H1 (cell line): ENCODE data around the gene AIDA. TPM values are rescaled to one million over a fixed set of nuclear protein-coding genes. Genes with fewer than 3 reads are reported as not detected.

ENCODE experiments used
- CTCF ChIA-PET: fragments of 300-600 bp; sonication (Branson Sonifier 250); formaldehyde crosslinking; loops from one replicate; lab custom pipeline; 2021; ENCODE audit not compliant: partially characterized antibody; lab: Charles Lee
- POLR2A ChIA-PET: fragments of 300-600 bp; sonication (Branson Sonifier 250); formaldehyde crosslinking; loops from one replicate; lab custom pipeline; 2021; ENCODE audit warnings: inconsistent platforms; ENCODE audit not compliant: partially characterized antibody; lab: Charles Lee
- DNase-seq, 2 experiments: peaks; one replicate each; pipeline versions ENCODE4 v3.0.0 to v3.0.0-alpha.2; 2010 to 2022; ENCODE audit warnings: low spot score in 2 of 2, low read depth in 1 of 2, mixed read lengths in 1 of 2
- FAIRE-seq: peaks from 2 replicates; lab custom pipeline; 2011; peaks lifted over from hg19 to GRCh38; lab: Jason Lieb, UNC
- H2AFZ ChIP-seq: 2 replicates; pipeline ENCODE4 v1.8.1; 2012; ENCODE audit warnings: low read length, inconsistent platforms
- H2AK5ac ChIP-seq: 2 replicates; pipeline ENCODE4 v1.6.1; 2013; ENCODE audit warnings: low read depth, low read length
- H2BK120ac ChIP-seq: replicated peaks from 2 replicates; pipeline ENCODE3; 2013; ENCODE audit warnings: low read depth, low read length, inconsistent platforms
- H2BK12ac ChIP-seq: 2 replicates; pipeline ENCODE4 v1.6.1; 2013; ENCODE audit warnings: low read depth, low read length
- H2BK15ac ChIP-seq: 2 replicates; pipeline ENCODE4 v1.6.1; 2013; ENCODE audit warnings: low read length
- H2BK20ac ChIP-seq: 2 replicates; pipeline ENCODE4 v1.6.1; 2013; ENCODE audit warnings: low read length
- H2BK5ac ChIP-seq: 2 replicates; pipeline ENCODE4 v1.6.1; 2013; ENCODE audit warnings: low read depth, low read length
- H3K14ac ChIP-seq: 2 replicates; pipeline ENCODE4 v1.6.1; 2013; ENCODE audit warnings: inconsistent platforms; ENCODE audit not compliant: insufficient read length
- H3K18ac ChIP-seq: 2 replicates; pipeline ENCODE4 v1.6.1; 2013; ENCODE audit warnings: low read length; ENCODE audit errors: extremely low read depth
- H3K23ac ChIP-seq: 2 replicates; pipeline ENCODE4 v1.6.1; 2013; ENCODE audit warnings: inconsistent platforms; ENCODE audit not compliant: insufficient read length
- H3K23me2 ChIP-seq: 2 replicates; pipeline ENCODE4 v1.6.1; 2013; ENCODE audit warnings: low read depth, low read length
- H3K27ac ChIP-seq: 2 replicates; pipeline ENCODE4 v1.6.1; 2011; ENCODE audit warnings: low read depth, low read length, inconsistent platforms
- H3K27me3 ChIP-seq, 4 experiments: replicated peaks in 1 of 4; 1 replicate in 1 of 4; 2 replicates in 3 of 4; pipeline versions ENCODE4 v1.6.1 to v1.8.1; 2011 to 2013; ENCODE audit warnings: low read length in 3 of 4, mild to moderate bottlenecking in 3 of 4, inconsistent platforms in 2 of 4, mixed read lengths in 2 of 4, moderate library complexity in 1 of 4; ENCODE audit not compliant: control insufficient read depth in 3 of 4, insufficient read depth in 3 of 4; ENCODE audit errors: extremely low read depth in 1 of 4
- H3K36me3 ChIP-seq, 4 experiments: 2 replicates each; pipeline versions ENCODE4 v1.6.1 to v1.8.1; 2011 to 2013; ENCODE audit warnings: mild to moderate bottlenecking in 4 of 4, low read length in 3 of 4, moderate library complexity in 2 of 4, control low read depth in 1 of 4, inconsistent platforms in 1 of 4; ENCODE audit not compliant: insufficient read depth in 4 of 4, control insufficient read depth in 2 of 4
- H3K4ac ChIP-seq: replicated peaks from 2 replicates; pipeline ENCODE3; 2013; ENCODE audit warnings: low read length, low read depth, mixed read lengths, inconsistent platforms; ENCODE audit not compliant: insufficient read length
- H3K4me1 ChIP-seq, 4 experiments: replicated peaks in 1 of 4; 1 replicate in 1 of 4; 2 replicates in 3 of 4; pipeline versions ENCODE4 v1.6.1 to v1.8.1; 2011 to 2013; ENCODE audit warnings: low read length in 3 of 4, inconsistent platforms in 2 of 4, mixed read lengths in 1 of 4; ENCODE audit not compliant: insufficient read depth in 4 of 4, control insufficient read depth in 3 of 4
- H3K4me2 ChIP-seq, 2 experiments: 2 replicates each; pipeline versions ENCODE4 v1.6.1 to v1.8.1; 2011 to 2013; ENCODE audit warnings: low read depth in 2 of 2, low read length in 2 of 2, control low read depth in 1 of 2, inconsistent platforms in 1 of 2, mild to moderate bottlenecking in 1 of 2; ENCODE audit not compliant: insufficient read depth in 1 of 2
- H3K4me3 ChIP-seq, 4 experiments: fragments of 200-600, 300-600 bp in 1 of 4; sonication (generic), shearing (Covaris generic), sonication (Bioruptor Twin) in 1 of 4; 2 replicates each; pipeline versions ENCODE4 v1.5.1 to v1.8.1; 2011 to 2016; ENCODE audit warnings: low read length in 4 of 4, low read depth in 3 of 4, control low read depth in 2 of 4, inconsistent platforms in 2 of 4, mild to moderate bottlenecking in 2 of 4, mixed read lengths in 1 of 4, moderate library complexity in 1 of 4; ENCODE audit not compliant: insufficient read depth in 2 of 4; ENCODE audit errors: extremely low read depth in 1 of 4
- H3K56ac ChIP-seq: replicated peaks from 2 replicates; pipeline ENCODE3; 2013; ENCODE audit warnings: low read depth, mild to moderate bottlenecking, mixed read lengths, low read length, inconsistent platforms; ENCODE audit not compliant: insufficient read length
- H3K79me1 ChIP-seq: 2 replicates; pipeline ENCODE4 v1.6.1; 2013; ENCODE audit warnings: low read depth, low read length, control low read depth
- H3K79me2 ChIP-seq, 2 experiments: 2 replicates each; pipeline versions ENCODE4 v1.6.1 to v1.8.1; 2012 to 2013; ENCODE audit warnings: low read length in 2 of 2, mild to moderate bottlenecking in 2 of 2, inconsistent platforms in 1 of 2; ENCODE audit not compliant: insufficient read depth in 2 of 2, control insufficient read depth in 1 of 2
- H3K9ac ChIP-seq, 4 experiments: replicated peaks in 1 of 4; 1 replicate in 1 of 4; 2 replicates in 3 of 4; pipeline versions ENCODE4 v1.6.1 to v1.8.1; 2011 to 2013; ENCODE audit warnings: low read depth in 3 of 4, low read length in 3 of 4, control low read depth in 2 of 4, mild to moderate bottlenecking in 2 of 4, moderate library complexity in 2 of 4, inconsistent platforms in 1 of 4; ENCODE audit errors: extremely low read depth in 1 of 4
- H3K9me3 ChIP-seq, 2 experiments: 2 replicates each; pipeline versions ENCODE4 v1.6.1 to v1.8.1; 2012 to 2013; ENCODE audit warnings: mild to moderate bottlenecking in 2 of 2, moderate library complexity in 2 of 2, control low read depth in 1 of 2, inconsistent platforms in 1 of 2, low read depth in 1 of 2, low read length in 1 of 2, mixed read lengths in 1 of 2; ENCODE audit not compliant: insufficient read depth in 2 of 2
- H4K20me1 ChIP-seq, 2 experiments: replicated peaks in 1 of 2; 2 replicates each; pipeline versions ENCODE3 to v1.8.1; 2011 to 2013; ENCODE audit warnings: inconsistent platforms in 2 of 2, low read length in 2 of 2, mild to moderate bottlenecking in 1 of 2; ENCODE audit not compliant: insufficient read depth in 2 of 2, control insufficient read depth in 1 of 2
- H4K5ac ChIP-seq: 2 replicates; pipeline ENCODE4 v1.6.1; 2013; ENCODE audit warnings: low read length, low read depth, mixed read lengths, inconsistent platforms; ENCODE audit not compliant: insufficient read length
- H4K8ac ChIP-seq: 2 replicates; pipeline ENCODE4 v1.8.0; 2013; ENCODE audit warnings: mild to moderate bottlenecking, moderate library complexity, low read length, inconsistent platforms; ENCODE audit not compliant: insufficient read depth; ENCODE audit errors: extremely low read depth
- H4K91ac ChIP-seq: replicated peaks from 2 replicates; pipeline ENCODE3; 2013; ENCODE audit warnings: low read length, mixed read lengths, inconsistent platforms; ENCODE audit not compliant: insufficient read length
- CEBPB ChIP-seq: IDR thresholded peaks from 2 replicates; pipeline ENCODE4 v1.6.1; 2012; ENCODE audit warnings: low read depth, low read length
- EP300 ChIP-seq, 2 experiments: IDR thresholded peaks; 1 replicate in 1 of 2; 2 replicates in 1 of 2; pipeline ENCODE4 v1.6.1; 2011 to 2012; ENCODE audit warnings: low read depth in 2 of 2, low read length in 2 of 2, mild to moderate bottlenecking in 2 of 2, borderline replicate concordance in 1 of 2, inconsistent platforms in 1 of 2, moderate library complexity in 1 of 2
- GABPA ChIP-seq: IDR thresholded peaks from 2 replicates; pipeline ENCODE4 v1.6.1; 2011; ENCODE audit warnings: mild to moderate bottlenecking, low read length, moderate library complexity, borderline replicate concordance; ENCODE audit not compliant: insufficient read depth
- HDAC6 ChIP-seq: IDR thresholded peaks from one replicate; pipeline ENCODE4 v1.7.1; 2012; ENCODE audit warnings: low read depth, mild to moderate bottlenecking, inconsistent platforms, low read length, moderate library complexity
- NRF1 ChIP-seq: IDR thresholded peaks from 2 replicates; pipeline ENCODE4 v1.6.1; 2011; ENCODE audit warnings: mild to moderate bottlenecking, low read depth, low read length, improper control_type of control experiment
- PHF8 ChIP-seq: fragments of 200-600 bp; sonication (generic); conservative IDR thresholded peaks from 2 replicates; pipeline ENCODE4 v1.7.1; 2012; ENCODE audit warnings: low read depth, mild to moderate bottlenecking, inconsistent platforms, low read length, moderate library complexity
- POLR2A ChIP-seq, 2 experiments: IDR thresholded peaks; 1 replicate in 1 of 2; 2 replicates in 1 of 2; pipeline ENCODE4 v1.6.1; 2011; ENCODE audit warnings: low read depth in 2 of 2, low read length in 2 of 2, mild to moderate bottlenecking in 2 of 2; ENCODE audit errors: control extremely low read depth in 1 of 2
- SP4 ChIP-seq: IDR thresholded peaks from 2 replicates; pipeline ENCODE4 v1.6.1; 2012; ENCODE audit warnings: low read length, inconsistent platforms
- TAF7 ChIP-seq: optimal IDR thresholded peaks from 2 replicates; pipeline ENCODE3; 2011; ENCODE audit warnings: low read depth, mild to moderate bottlenecking, inconsistent platforms, low read length, moderate library complexity, borderline replicate concordance
- TBP ChIP-seq: IDR thresholded peaks from 2 replicates; pipeline ENCODE4 v1.6.1; 2011; ENCODE audit warnings: low read depth, low read length, improper control_type of control experiment
- TEAD4 ChIP-seq: IDR thresholded peaks from 2 replicates; pipeline ENCODE4 v1.6.1; 2012; ENCODE audit warnings: low read depth, low read length, inconsistent platforms, mixed read lengths
- ZNF274 ChIP-seq: IDR thresholded peaks from 2 replicates; pipeline ENCODE4 v1.7.0; 2012; ENCODE audit warnings: low read length, borderline replicate concordance; ENCODE audit errors: extremely low read depth
- WGBS, 2 experiments: shearing (Covaris generic) in 1 of 2; methylation state at CpG; one replicate each; pipeline versions ENCODE4 v1.1.6 to v1.1.7; 2013 to 2015; ENCODE audit warnings: low lambda C conversion rate in 2 of 2, mixed read lengths in 2 of 2, inconsistent platforms in 1 of 2, low coverage in 1 of 2, missing lambda C conversion rate in 1 of 2; ENCODE audit not compliant: insufficient replicate concordance in 2 of 2, insufficient coverage in 1 of 2, insufficient read length in 1 of 2; ENCODE audit errors: extremely low coverage in 1 of 2, missing lambda C conversion rate in 1 of 2; 5-methylcytosine and 5-hydroxymethylcytosine counted together
- polyA plus RNA-seq, 7 experiments: library from polyadenylated mRNA; depleted of rRNA in 3 of 7; stranded (reverse) in 5 of 7; unstranded in 2 of 7; fragments of >200 nt in 5 of 7; fragments of 200-250 nt in 2 of 7; gene quantifications; 1 replicate in 5 of 7; 2 replicates in 1 of 7; 4 replicates in 1 of 7; pipeline versions ENCODE4 v1.2.1 to v1.2.3, GENCODE V29; 2011 to 2013; ENCODE audit warnings: missing spikeins in 2 of 7, mixed read lengths in 2 of 7
- total RNA-seq: library from RNA; stranded (reverse); fragmentation: NEBNext Ultra II Directional; extraction: Animal tissue kit (Norgen Biotek cat#: 25700); gene quantifications from 2 replicates; pipeline ENCODE4 v1.2.1, GENCODE V29; 2021

Gene AIDA
- total and polyA plus RNA-seq, 2 of the 8 experiments (the other 6 are each of a cell fraction or from before 2014, with no cell fraction given), result 52.5 to 103 TPM

- H3K4me1 ChIP-seq, result no peaks in the 10 kb centered on the region
- H4K91ac ChIP-seq, result no peak overlapping the region
- TF ChIP-seq PHF8, result no peak
- TF ChIP-seq NRF1, result no peak
- no peak for TF ChIP-seq HDAC6
- TF ChIP-seq POLR2A (IDR thresholded peaks at IDR 0.05; ENCODE audit: control extremely low read depth in 1 of 2, low read depth in 2 of 2, low read length in 2 of 2), result no peak
- TF ChIP-seq EP300 (IDR thresholded peaks at IDR 0.05; ENCODE audit: borderline replicate concordance in 1 of 2, low read depth in 2 of 2, low read length in 2 of 2), result no peak
- TF ChIP-seq TEAD4, result no peak
- TF ChIP-seq TBP, result no peak
- TF ChIP-seq SP4, result no peak
- no peak for TF ChIP-seq ZNF274
- no peak for TF ChIP-seq CEBPB
- no peak for TF ChIP-seq GABPA
- TF ChIP-seq TAF7, result no peak
- TF ChIP-seq, all 59 proteins: peak for 0
- Histone ChIP-seq H4K20me1 (no peaks in the 10 kb centered on the region), H3K9ac (no peak overlapping the region), H2BK12ac (no peak overlapping the region), H3K4me3 (no peak overlapping the region), H3K23ac (no peak overlapping the region), H2BK120ac (no peak overlapping the region), H2BK15ac (no peak overlapping the region), H2AFZ (no peak overlapping the region), H3K4me2 (no peak overlapping the region), H3K79me1 (no peaks in the 10 kb centered on the region), H3K27me3 (no peaks in the 10 kb centered on the region), H3K79me2 (no peaks in the 10 kb centered on the region), H3K36me3 (peaks cover 16 to 88% (median 70%) of the 10 kb centered on the region in 4 experiments), H3K14ac (no peak overlapping the region), H2BK20ac (no peak overlapping the region), H3K56ac (no peak overlapping the region), H2AK5ac (no peak overlapping the region), H2BK5ac (no peak overlapping the region), H3K4ac (no peak overlapping the region), H3K23me2 (no peaks in the 10 kb centered on the region; the same call in 1 of the 2 replicates), H4K8ac (no peak overlapping the region), H4K5ac (no peak overlapping the region), H3K9me3 (no peaks in the 10 kb centered on the region), H3K27ac (no peak overlapping the region), H3K18ac (no peak overlapping the region)
- ChIA-PET CTCF (no interaction called here), POLR2A (no interaction called here)
- 100% methylated on average over 2 of the region's 2 CpGs; no CpG with 5 or more reads in 1 of the 2 experiments for WGBS, 2 experiments
- DNase-seq (no peak), FAIRE-seq (no peak)
Measured at GRCh38 chr1:222657899-222658298, 54.4 kb downstream of the AIDA start.
